Keratinocyte (primary cell): ENCODE data around the gene PIGBOS1. TPM values are rescaled to one million over a fixed set of nuclear protein-coding genes. Genes with fewer than 3 reads are reported as not detected.
A peak's percentile ranks its signal among the peaks of the same experiment; 100 is the strongest.

ENCODE experiments used
- DNase-seq: peaks from one replicate; pipeline ENCODE4 v3.0.0-alpha.2; 2011; ENCODE audit warnings: low read depth, missing footprints, low spot score
- FAIRE-seq: peaks from 2 replicates; lab custom pipeline; 2011; peaks lifted over from hg19 to GRCh38; lab: Jason Lieb, UNC
- H2AFZ ChIP-seq: 2 replicates; pipeline ENCODE4 v1.6.0; 2012; ENCODE audit warnings: low read length, control low read depth, inconsistent platforms; ENCODE audit not compliant: control insufficient read depth
- H3K27ac ChIP-seq: 2 replicates; pipeline ENCODE4 v1.5.1; 2011; ENCODE audit warnings: low read length; ENCODE audit not compliant: control insufficient read depth, insufficient read depth
- H3K27me3 ChIP-seq: 3 replicates; pipeline ENCODE4 v1.6.0; 2011; ENCODE audit warnings: low read length; ENCODE audit not compliant: control insufficient read depth, insufficient read depth; ENCODE audit errors: extremely low read depth
- H3K36me3 ChIP-seq, 2 experiments: 2 replicates in 1 of 2; 3 replicates in 1 of 2; pipeline ENCODE4 v1.5.1; 2011; ENCODE audit warnings: low read length in 2 of 2, mild to moderate bottlenecking in 1 of 2; ENCODE audit not compliant: control insufficient read depth in 2 of 2, insufficient read depth in 2 of 2; ENCODE audit errors: extremely low read depth in 1 of 2
- H3K4me1 ChIP-seq: 3 replicates; pipeline ENCODE4 v1.5.1; 2011; ENCODE audit warnings: low read length; ENCODE audit not compliant: control insufficient read depth, insufficient read depth; ENCODE audit errors: extremely low read depth
- H3K4me2 ChIP-seq: 3 replicates; pipeline ENCODE4 v1.6.0; 2011; ENCODE audit warnings: low read depth, low read length; ENCODE audit not compliant: control insufficient read depth, insufficient read depth; ENCODE audit errors: extremely low read depth
- H3K4me3 ChIP-seq, 3 experiments: fragments of 200-600 bp in 1 of 3; sonication (generic) in 1 of 3; 2 replicates in 2 of 3; 3 replicates in 1 of 3; pipeline ENCODE4 v1.5.1; 2011 to 2016; ENCODE audit warnings: low read length in 3 of 3, mild to moderate bottlenecking in 3 of 3, control low read depth in 2 of 3, inconsistent platforms in 1 of 3, low read depth in 1 of 3, mixed read lengths in 1 of 3, mixed run types in 1 of 3, moderate library complexity in 1 of 3; ENCODE audit not compliant: control insufficient read depth in 2 of 3, insufficient read depth in 2 of 3; ENCODE audit errors: extremely low read depth in 1 of 3
- H3K79me2 ChIP-seq: 2 replicates; pipeline ENCODE4 v1.6.0; 2012; ENCODE audit warnings: low read length; ENCODE audit not compliant: control insufficient read depth, insufficient read depth
- H3K9ac ChIP-seq: 3 replicates; pipeline ENCODE4 v1.6.0; 2011; ENCODE audit warnings: low read length; ENCODE audit not compliant: control insufficient read depth, insufficient read depth; ENCODE audit errors: extremely low read depth
- H3K9me1 ChIP-seq: 3 replicates; pipeline ENCODE4 v1.6.0; 2011; ENCODE audit warnings: low read length; ENCODE audit not compliant: control insufficient read depth, insufficient read depth; ENCODE audit errors: extremely low read depth
- H3K9me3 ChIP-seq: 2 replicates; pipeline ENCODE4 v1.5.1; 2012; ENCODE audit warnings: low read depth, low read length; ENCODE audit not compliant: control insufficient read depth
- H4K20me1 ChIP-seq: 3 replicates; pipeline ENCODE4 v1.6.0; 2011; ENCODE audit warnings: low read length; ENCODE audit not compliant: control insufficient read depth, insufficient read depth; ENCODE audit errors: extremely low read depth
- EZH2 ChIP-seq: IDR thresholded peaks from one replicate; pipeline ENCODE4 v1.6.1; 2012; ENCODE audit warnings: inconsistent platforms, mild to moderate bottlenecking, low read length, moderate library complexity
- dilution Hi-C: fragments of 300-500 bp; cut with MboI; formaldehyde crosslinking; loops from one replicate; pipeline ENCODE4 v1.7.0; 2020; ENCODE audit warnings: low sequenced_read_pairs; ENCODE audit not compliant: extremely low pct_ligation_motif_present
- polyA plus RNA-seq, 5 experiments: library from polyadenylated mRNA; depleted of rRNA in 3 of 5; stranded (reverse) in 3 of 5; stranded (forward) in 1 of 5; unstranded in 1 of 5; fragments of >200 nt; gene quantifications; 1 replicate in 1 of 5; 2 replicates in 3 of 5; 3 replicates in 1 of 5; pipeline versions ENCODE4 v1.2.1 to v1.2.3, GENCODE V29; 2011 to 2012; ENCODE audit warnings: missing spikeins in 2 of 5, low read depth in 1 of 5, low replicate concordance in 1 of 5
- TF ChIP-seq, protein P1 (sequence below), 3 experiments: IDR thresholded peaks in 1 of 3; conservative IDR thresholded peaks in 1 of 3; optimal IDR thresholded peaks in 1 of 3; 2 replicates in 2 of 3; 3 replicates in 1 of 3; pipeline versions ENCODE3 to v1.5.1; 2011; ENCODE audit warnings: low read length in 3 of 3, mild to moderate bottlenecking in 3 of 3, moderate library complexity in 2 of 3, control low read depth in 1 of 3, inconsistent platforms in 1 of 3; ENCODE audit not compliant: insufficient read depth in 2 of 3; ENCODE audit errors: extremely low read depth in 1 of 3

PIGBOS1 gene
- polyA plus RNA-seq, 1 donor (not counting 4 experiments of a cell fraction or from before 2014, with no cell fraction given) = 8.6 TPM

DNA sequence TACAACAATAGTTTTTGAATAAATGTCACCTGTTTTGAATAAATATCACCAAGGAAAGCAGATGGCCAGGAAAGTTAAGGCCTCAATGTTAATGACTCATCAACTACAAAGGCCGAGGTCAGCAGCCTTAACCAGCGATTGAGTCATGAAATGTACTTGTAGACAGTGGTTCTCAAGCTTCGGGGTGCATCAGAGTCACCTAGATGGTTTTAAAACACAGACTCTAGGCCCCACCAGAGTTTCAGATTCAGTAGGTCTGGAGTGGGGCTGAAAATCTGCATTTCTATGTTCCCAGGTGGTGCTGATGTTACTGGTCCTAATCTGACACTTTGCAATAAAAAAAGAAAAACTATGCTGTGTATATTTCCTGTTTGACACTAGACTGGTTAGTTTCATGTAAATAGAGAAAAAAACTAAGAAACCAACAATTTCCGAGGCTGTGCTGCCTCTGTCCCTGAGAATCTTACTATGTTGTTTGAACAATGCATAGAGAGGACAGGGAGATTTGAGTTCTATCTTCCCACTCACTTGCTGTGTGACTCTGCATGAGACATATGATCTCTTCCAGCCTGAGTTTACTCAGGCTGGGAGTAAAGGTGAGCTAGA is 39.1 kb downstream of the PIGBOS1 start:
- DNase-seq = peak; percentile 21
- Histone ChIP-seq H3K36me3 (no peaks in the 10 kb centered on the region), H3K27me3 (no peaks in the 10 kb centered on the region), H3K4me2 (no peak overlapping the region), H3K27ac (no peak overlapping the region), H2AFZ (no peak overlapping the region), H3K4me1 (peaks cover 17% of the 10 kb centered on the region), H3K9ac (no peak overlapping the region), H3K9me3 (no peaks in the 10 kb centered on the region), H3K9me1 (no peaks in the 10 kb centered on the region), H3K79me2 (no peaks in the 10 kb centered on the region), H4K20me1 (no peaks in the 10 kb centered on the region), H3K4me3 (no peak overlapping the region)
- dilution Hi-C loops = no loop called here
- FAIRE-seq = peak; percentile 36
- no peak for TF ChIP-seq EZH2
- TF ChIP-seq, protein P1, sequence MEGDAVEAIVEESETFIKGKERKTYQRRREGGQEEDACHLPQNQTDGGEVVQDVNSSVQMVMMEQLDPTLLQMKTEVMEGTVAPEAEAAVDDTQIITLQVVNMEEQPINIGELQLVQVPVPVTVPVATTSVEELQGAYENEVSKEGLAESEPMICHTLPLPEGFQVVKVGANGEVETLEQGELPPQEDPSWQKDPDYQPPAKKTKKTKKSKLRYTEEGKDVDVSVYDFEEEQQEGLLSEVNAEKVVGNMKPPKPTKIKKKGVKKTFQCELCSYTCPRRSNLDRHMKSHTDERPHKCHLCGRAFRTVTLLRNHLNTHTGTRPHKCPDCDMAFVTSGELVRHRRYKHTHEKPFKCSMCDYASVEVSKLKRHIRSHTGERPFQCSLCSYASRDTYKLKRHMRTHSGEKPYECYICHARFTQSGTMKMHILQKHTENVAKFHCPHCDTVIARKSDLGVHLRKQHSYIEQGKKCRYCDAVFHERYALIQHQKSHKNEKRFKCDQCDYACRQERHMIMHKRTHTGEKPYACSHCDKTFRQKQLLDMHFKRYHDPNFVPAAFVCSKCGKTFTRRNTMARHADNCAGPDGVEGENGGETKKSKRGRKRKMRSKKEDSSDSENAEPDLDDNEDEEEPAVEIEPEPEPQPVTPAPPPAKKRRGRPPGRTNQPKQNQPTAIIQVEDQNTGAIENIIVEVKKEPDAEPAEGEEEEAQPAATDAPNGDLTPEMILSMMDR (optimal IDR thresholded peaks at IDR 0.05 in 1 of 3, IDR thresholded peaks at IDR 0.05 in 1 of 3, conservative IDR thresholded peaks at IDR 0.05 in 1 of 3; ENCODE audit: extremely low read depth in 1 of 3, insufficient read depth in 2 of 3, low read length in 3 of 3) = no peak

DNA sequence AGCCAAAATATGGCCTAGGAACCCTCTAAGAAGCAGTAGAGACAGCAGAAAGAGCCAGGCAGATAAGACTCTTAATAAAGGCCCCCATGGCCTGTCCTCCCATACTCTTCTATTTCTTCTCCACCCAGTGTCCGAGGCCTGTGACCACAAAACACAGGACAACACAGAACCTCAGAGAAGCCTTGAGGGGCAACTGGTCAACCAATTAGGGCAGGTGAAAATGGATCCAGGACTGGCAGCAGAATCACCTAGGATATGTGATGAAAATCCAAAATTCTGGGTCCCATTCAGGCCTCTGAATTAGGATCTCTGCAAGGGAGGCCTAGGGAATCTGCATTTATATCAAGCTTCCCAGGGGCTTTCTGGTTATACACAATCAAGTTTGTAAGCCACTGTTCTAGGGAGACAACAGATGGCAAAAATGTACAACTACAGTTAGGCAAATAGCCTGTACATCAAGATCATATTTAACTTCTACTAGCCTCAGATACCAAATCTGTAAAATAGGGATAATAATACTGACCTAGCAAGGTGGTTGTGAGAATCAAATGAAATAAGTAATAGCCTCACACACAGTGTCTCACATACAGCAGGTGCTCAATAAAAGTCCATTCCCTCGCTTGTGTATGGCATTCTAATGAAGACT is 39.7 kb downstream of the PIGBOS1 start:
- Histone ChIP-seq H3K9me3 (no peaks in the 10 kb centered on the region), H3K4me1 (peaks cover 17% of the 10 kb centered on the region), H4K20me1 (no peaks in the 10 kb centered on the region), H3K4me2 (no peak overlapping the region), H3K79me2 (no peaks in the 10 kb centered on the region), H2AFZ (no peak overlapping the region), H3K36me3 (no peaks in the 10 kb centered on the region), H3K27me3 (no peaks in the 10 kb centered on the region), H3K9ac (no peak overlapping the region), H3K4me3 (no peak overlapping the region), H3K27ac (no peak overlapping the region), H3K9me1 (no peaks in the 10 kb centered on the region)
- no peak for FAIRE-seq
- TF ChIP-seq, protein P1 (optimal IDR thresholded peaks at IDR 0.05 in 1 of 3, IDR thresholded peaks at IDR 0.05 in 1 of 3, conservative IDR thresholded peaks at IDR 0.05 in 1 of 3; ENCODE audit: extremely low read depth in 1 of 3, insufficient read depth in 2 of 3, low read length in 3 of 3) = no peak
- no peak for TF ChIP-seq EZH2
- dilution Hi-C loops = no loop called here
- no peak for DNase-seq
